Frontal cortex (tissue), 4 donors: ENCODE results near the gene CCDC59. TPM values are rescaled to one million over a fixed set of nuclear protein-coding genes. Genes with fewer than 3 reads are reported as not detected.
"Not testable (repeated sequence)": the region's sequence is repeated elsewhere in the genome, so short reads cannot be mapped to it uniquely, and the experiment has no call there.

Source experiments
- DNase-seq, 2 donors: peaks; one replicate each; pipeline ENCODE4 v3.0.0; 2012; ENCODE audit warnings: low spot score in 2 of 2
- FAIRE-seq: peaks from 2 replicates; lab custom pipeline; 2012; peaks lifted over from hg19 to GRCh38; lab: Jason Lieb, UNC
- total RNA-seq: library from RNA; depleted of rRNA; stranded (reverse); fragments of >200 nt; gene quantifications from one replicate; pipeline ENCODE4 v1.2.3, GENCODE V29; 2014
- donor health status: control.
- donor health status: control.
- donor health status: control.

The CCDC59 gene
- total RNA-seq, result 31.8 TPM

- DNase-seq (peak; percentile 86 to 87), FAIRE-seq (no peak)
Observed at GRCh38 chr12:82358200-82359114, at the start of gene CCDC59, which contains the start of gene METTL25. CCDC59 (minus strand) TSS chr12:82358387; CDS start chr12:82358376, 11 bp downstream. METTL25 (plus strand) TSS chr12:82358529; CDS start chr12:82358566, 37 bp downstream.

- no peak for DNase-seq
Observed at GRCh38 chr12:82407481-82407880, 49.3 kb upstream of the CCDC59 start.

GRCh38 chr12:82406651-82407050 lies 48.5 kb upstream of the CCDC59 start:
- FAIRE-seq (no peak), DNase-seq (no peak)

More at GRCh38 chr12:82407481-82407880, 49.3 kb upstream of the CCDC59 start:
- no peak for FAIRE-seq

GRCh38 chr12:82400819-82401218 lies 42.6 kb upstream of the CCDC59 start:
- no peak for DNase-seq
- FAIRE-seq, result no peak

- DNase-seq (no peak), FAIRE-seq (no peak)
Observed at GRCh38 chr12:82398879-82399278, 40.7 kb upstream of the CCDC59 start.

GRCh38 chr12:82383930-82384552 lies 25.9 kb upstream of the CCDC59 start:
- no peak for FAIRE-seq
- DNase-seq, result no peak

- DNase-seq (no peak), FAIRE-seq (no peak)
Observed at GRCh38 chr12:82378997-82379396, 20.8 kb upstream of the CCDC59 start.

- no peak for DNase-seq
- FAIRE-seq, result no peak
Observed at GRCh38 chr12:82375201-82375600, 17.0 kb upstream of the CCDC59 start.

GRCh38 chr12:82366197-82366596 lies 8.0 kb upstream of the CCDC59 start:
- DNase-seq (no peak), FAIRE-seq (no peak)

GRCh38 chr12:82363990-82364389 lies 5.8 kb upstream of the CCDC59 start:
- DNase-seq (no peak), FAIRE-seq (no peak)

GRCh38 chr12:82361461-82361915 lies 3.3 kb upstream of the CCDC59 start:
- no peak for DNase-seq
- FAIRE-seq, result no peak

- FAIRE-seq, DNase-seq: not testable (repeated sequence)
Observed at GRCh38 chr12:82360834-82361233, 2.6 kb upstream of the CCDC59 start.

- DNase-seq (peak in 1 of 2 donors; percentile 24), FAIRE-seq (no peak)
Observed at GRCh38 chr12:82359115-82359478, 910 bp upstream of the CCDC59 start.

GRCh38 chr12:82357845-82358199 lies 365 bp downstream of the CCDC59 start:
- FAIRE-seq (no peak), DNase-seq (no peak)

GRCh38 chr12:82357340-82357739 lies 847 bp downstream of the CCDC59 start:
- no peak for DNase-seq
- FAIRE-seq, result no peak

GRCh38 chr12:82351390-82351789 lies 6.8 kb downstream of the CCDC59 start:
- DNase-seq (no peak), FAIRE-seq (no peak)

GRCh38 chr12:82350161-82350560 lies 8.0 kb downstream of the CCDC59 start:
- DNase-seq, result no peak
- FAIRE-seq, result no peak

GRCh38 chr12:82329508-82329907 lies 28.7 kb downstream of the CCDC59 start:
- DNase-seq, result no peak

GRCh38 chr12:82327861-82328260 lies 30.3 kb downstream of the CCDC59 start:
- DNase-seq (no peak), FAIRE-seq (no peak)

More at GRCh38 chr12:82329508-82329907, 28.7 kb downstream of the CCDC59 start:
- FAIRE-seq, result no peak

- FAIRE-seq (peak; percentile 96), DNase-seq (peak; percentile 0 to 5)
Observed at GRCh38 chr12:82326905-82327503, 31.2 kb downstream of the CCDC59 start.
